Measurements from ENCODE around the gene KHDRBS2. TPM values are rescaled to one million over a fixed set of nuclear protein-coding genes. Genes with fewer than 3 reads are reported as not detected.

KHDRBS2 gene
- total and polyA plus RNA-seq, 7 donors, result 0.16 to 0.69 (median 0.36) TPM; not detected in 2

GRCh38 chr6:61711849-61712248, 574.2 kb downstream of the KHDRBS2 start:
- 89 to 93% methylated on average over 3 of the region's 3 CpGs for WGBS, 2 donors

GRCh38 chr6:61688165-61688564, 597.9 kb downstream of the KHDRBS2 start:
- 87 to 95% methylated on average over 2 of the region's 2 CpGs for WGBS, 2 donors
- Histone ChIP-seq H3K4me1 (no peaks in the 10 kb centered on the region), H3K27ac (no peak overlapping the region), H3K4me3 (no peak overlapping the region), H3K36me3 (no peaks in the 10 kb centered on the region), H3K9me3 (no peaks in the 10 kb centered on the region), H3K27me3 (no peaks in the 10 kb centered on the region)
- no peak for DNase-seq
- TF ChIP-seq POLR2AphosphoS5 (IDR thresholded peaks at IDR 0.05) (no peak), EP300 (IDR thresholded peaks at IDR 0.05) (no peak), CTCF (IDR thresholded peaks at IDR 0.05) (no peak), POLR2A (IDR thresholded peaks at IDR 0.05) (no peak)
- intact Hi-C loops (cut with DNase I), result no loop called here

More at GRCh38 chr6:61711849-61712248, 574.2 kb downstream of the KHDRBS2 start:
- no peaks in the 10 kb centered on the region for H3K9me3 ChIP-seq
- no peaks in the 10 kb centered on the region for H3K27me3 ChIP-seq
- no peak overlapping the region for H3K4me3 ChIP-seq
- no peak overlapping the region for H3K27ac ChIP-seq
- intact Hi-C loops (cut with DNase I), result no loop called here
- H3K36me3 ChIP-seq, result no peaks in the 10 kb centered on the region
- no peaks in the 10 kb centered on the region for H3K4me1 ChIP-seq
- DNase-seq, result no peak
- TF ChIP-seq EP300 (IDR thresholded peaks at IDR 0.05) (no peak), POLR2AphosphoS5 (IDR thresholded peaks at IDR 0.05) (no peak), POLR2A (IDR thresholded peaks at IDR 0.05) (no peak), CTCF (IDR thresholded peaks at IDR 0.05) (no peak)

GRCh38 chr6:61682562-61682961, 603.5 kb downstream of the KHDRBS2 start:
- DNase-seq, result no peak
- intact Hi-C loops (cut with DNase I), result no loop called here
- no peak for TF ChIP-seq POLR2A (IDR thresholded peaks at IDR 0.05)
- no peak for TF ChIP-seq CTCF (IDR thresholded peaks at IDR 0.05)
- TF ChIP-seq EP300 (IDR thresholded peaks at IDR 0.05), result no peak
- TF ChIP-seq POLR2AphosphoS5 (IDR thresholded peaks at IDR 0.05), result no peak
- H3K27ac ChIP-seq, result no peak overlapping the region
- H3K36me3 ChIP-seq, result no peaks in the 10 kb centered on the region
- 48 to 49% methylated on average over 2 of the region's 2 CpGs for WGBS, 2 donors
- H3K9me3 ChIP-seq, result no peaks in the 10 kb centered on the region
- H3K4me1 ChIP-seq, result no peaks in the 10 kb centered on the region
- H3K27me3 ChIP-seq, result no peaks in the 10 kb centered on the region
- H3K4me3 ChIP-seq, result no peak overlapping the region

GRCh38 chr6:61679625-61680024, 606.4 kb downstream of the KHDRBS2 start:
- H3K27ac ChIP-seq, result no peak overlapping the region
- intact Hi-C loops (cut with DNase I), result no loop called here
- WGBS, 2 donors, result 90 to 91% methylated on average over 6 of the region's 6 CpGs
- no peak for DNase-seq
- no peaks in the 10 kb centered on the region for H3K4me1 ChIP-seq
- no peaks in the 10 kb centered on the region for H3K9me3 ChIP-seq
- TF ChIP-seq POLR2A (IDR thresholded peaks at IDR 0.05) (no peak), EP300 (IDR thresholded peaks at IDR 0.05) (no peak), POLR2AphosphoS5 (IDR thresholded peaks at IDR 0.05) (no peak), CTCF (IDR thresholded peaks at IDR 0.05) (no peak)
- no peak overlapping the region for H3K4me3 ChIP-seq
- H3K36me3 ChIP-seq, result no peaks in the 10 kb centered on the region
- no peaks in the 10 kb centered on the region for H3K27me3 ChIP-seq

DNA sequence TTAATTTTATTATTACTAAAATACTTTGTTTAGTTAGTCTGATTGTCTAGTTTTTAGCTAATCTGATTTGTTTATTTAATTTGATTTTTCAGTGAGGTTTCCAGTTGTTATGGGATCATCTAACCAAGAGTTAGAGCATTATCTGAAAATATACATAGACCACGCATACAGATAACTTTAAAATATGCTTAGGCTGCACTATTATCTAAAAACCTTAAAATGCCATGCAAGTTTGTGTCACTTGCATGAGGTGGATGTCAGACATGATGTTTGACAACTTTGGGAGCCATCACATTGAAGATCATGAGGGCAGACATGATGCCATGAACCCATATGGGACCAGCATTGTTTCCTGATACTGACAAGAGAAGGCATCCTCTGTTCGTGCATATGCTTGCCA, 610.3 kb downstream of the KHDRBS2 start:
- Histone ChIP-seq H3K9me3 (no peaks in the 10 kb centered on the region), H3K4me1 (no peaks in the 10 kb centered on the region), H3K27ac (no peak overlapping the region), H3K27me3 (no peaks in the 10 kb centered on the region), H3K36me3 (no peaks in the 10 kb centered on the region), H3K4me3 (no peak overlapping the region)
- WGBS, 2 donors, result 86 to 88% methylated on average over 2 of the region's 2 CpGs
- intact Hi-C loops (cut with DNase I), result no loop called here
- TF ChIP-seq EP300 (IDR thresholded peaks at IDR 0.05), result no peak
- no peak for TF ChIP-seq POLR2AphosphoS5 (IDR thresholded peaks at IDR 0.05)
- no peak for TF ChIP-seq CTCF (IDR thresholded peaks at IDR 0.05)
- no peak for TF ChIP-seq POLR2A (IDR thresholded peaks at IDR 0.05)
- no peak for DNase-seq
